Ascending aorta (tissue), 2 donors: Measurements from ENCODE around the gene PAPPA. TPM values are rescaled to one million over a fixed set of nuclear protein-coding genes. Genes with fewer than 3 reads are reported as not detected.

Experiments
- DNase-seq, 2 donors: peaks; one replicate each; pipeline ENCODE4 v3.0.0-alpha.2; 2019; ENCODE audit warnings: low spot score in 2 of 2
- H3K27ac ChIP-seq, 2 donors: fragments of 200-600 bp; sonication (generic); one replicate each; pipeline ENCODE4 v1.5.1; 2016 to 2017; ENCODE audit warnings: mild to moderate bottlenecking in 1 of 2
- H3K27me3 ChIP-seq: fragments of 200-600 bp; sonication (generic); one replicate; pipeline ENCODE4 v1.5.1; 2017
- H3K36me3 ChIP-seq, 2 donors: fragments of 200-600 bp; sonication (generic); one replicate each; pipeline ENCODE4 v1.5.1; 2016
- H3K4me1 ChIP-seq, 2 donors: fragments of 200-600 bp; sonication (generic); one replicate each; pipeline ENCODE4 v1.5.1; 2016 to 2017; ENCODE audit warnings: mild to moderate bottlenecking in 1 of 2
- H3K4me3 ChIP-seq, 2 donors: fragments of 200-600 bp; sonication (generic); one replicate each; pipeline ENCODE4 v1.5.1; 2016 to 2017; ENCODE audit warnings: mild to moderate bottlenecking in 1 of 2
- H3K9me3 ChIP-seq, 2 donors: fragments of 200-600 bp; sonication (generic); one replicate each; pipeline ENCODE4 v1.5.1; 2016
- intact Hi-C: fragments of 100-400 bp; cut with DNase I; formaldehyde crosslinking; loops from one replicate; pipeline ENCODE4 v1.15.1; 2023
- total RNA-seq: library from RNA; depleted of rRNA; stranded (reverse); fragments of >200 nt; gene quantifications from one replicate; pipeline ENCODE4 v1.1.0, GENCODE V29; 2016
- TF ChIP-seq, protein P1 (sequence below), 3 experiments: fragments of 200-600 bp in 2 of 3; fragments of 450-650 bp in 1 of 3; sonication (generic) in 2 of 3; IDR thresholded peaks; one replicate each; pipeline ENCODE4 v1.5.1; 2016 to 2019; ENCODE audit warnings: antibody characterized with exemption in 3 of 3, mild to moderate bottlenecking in 1 of 3, moderate library complexity in 1 of 3

PAPPA gene
- total RNA-seq, 1 donor from 2014 or later, result 6.0 TPM

DNA sequence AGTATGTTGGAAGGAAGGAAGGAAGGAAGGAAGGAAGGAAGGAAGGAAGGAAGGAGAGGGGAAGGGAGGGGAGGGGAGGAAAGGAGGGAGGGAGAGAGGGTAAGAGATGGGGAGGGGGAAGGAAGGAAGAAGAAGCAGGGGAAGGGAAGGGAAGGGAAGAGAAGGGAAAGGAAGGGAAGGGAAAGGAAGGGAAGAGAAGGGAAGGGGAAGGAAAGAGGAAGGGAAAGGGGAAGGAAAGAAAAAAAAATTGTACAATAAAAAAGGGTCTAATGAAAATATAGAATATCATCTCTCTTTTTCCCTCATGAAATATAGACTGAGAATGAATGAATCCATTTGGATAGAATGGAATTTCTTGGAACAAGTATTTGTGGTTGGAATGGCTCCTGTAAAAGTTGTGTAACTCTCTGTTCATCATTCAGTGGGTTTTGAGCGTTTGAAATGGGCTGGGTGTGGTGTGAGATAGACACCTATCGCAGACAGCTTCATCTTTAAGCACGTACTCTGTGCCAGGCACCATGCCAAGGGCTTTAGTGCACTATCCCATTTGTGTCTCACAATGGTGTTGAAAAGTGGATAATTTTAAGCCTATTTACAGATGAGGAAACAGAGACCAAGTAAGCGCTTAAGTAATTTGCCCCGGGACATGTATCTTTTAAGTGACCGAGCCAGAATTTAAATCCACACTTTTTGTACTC, 11.6 kb upstream of the PAPPA start:
- Histone ChIP-seq H3K27me3 (no peaks in the 10 kb centered on the region), H3K27ac (no peak overlapping the region), H3K4me1 (no peaks in the 10 kb centered on the region), H3K4me3 (no peak overlapping the region), H3K9me3 (no peaks in the 10 kb centered on the region), H3K36me3 (no peaks in the 10 kb centered on the region)
- TF ChIP-seq, protein P1, sequence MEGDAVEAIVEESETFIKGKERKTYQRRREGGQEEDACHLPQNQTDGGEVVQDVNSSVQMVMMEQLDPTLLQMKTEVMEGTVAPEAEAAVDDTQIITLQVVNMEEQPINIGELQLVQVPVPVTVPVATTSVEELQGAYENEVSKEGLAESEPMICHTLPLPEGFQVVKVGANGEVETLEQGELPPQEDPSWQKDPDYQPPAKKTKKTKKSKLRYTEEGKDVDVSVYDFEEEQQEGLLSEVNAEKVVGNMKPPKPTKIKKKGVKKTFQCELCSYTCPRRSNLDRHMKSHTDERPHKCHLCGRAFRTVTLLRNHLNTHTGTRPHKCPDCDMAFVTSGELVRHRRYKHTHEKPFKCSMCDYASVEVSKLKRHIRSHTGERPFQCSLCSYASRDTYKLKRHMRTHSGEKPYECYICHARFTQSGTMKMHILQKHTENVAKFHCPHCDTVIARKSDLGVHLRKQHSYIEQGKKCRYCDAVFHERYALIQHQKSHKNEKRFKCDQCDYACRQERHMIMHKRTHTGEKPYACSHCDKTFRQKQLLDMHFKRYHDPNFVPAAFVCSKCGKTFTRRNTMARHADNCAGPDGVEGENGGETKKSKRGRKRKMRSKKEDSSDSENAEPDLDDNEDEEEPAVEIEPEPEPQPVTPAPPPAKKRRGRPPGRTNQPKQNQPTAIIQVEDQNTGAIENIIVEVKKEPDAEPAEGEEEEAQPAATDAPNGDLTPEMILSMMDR (IDR thresholded peaks at IDR 0.05), result no peak
- intact Hi-C loops, result no loop called here
- no peak for DNase-seq

DNA sequence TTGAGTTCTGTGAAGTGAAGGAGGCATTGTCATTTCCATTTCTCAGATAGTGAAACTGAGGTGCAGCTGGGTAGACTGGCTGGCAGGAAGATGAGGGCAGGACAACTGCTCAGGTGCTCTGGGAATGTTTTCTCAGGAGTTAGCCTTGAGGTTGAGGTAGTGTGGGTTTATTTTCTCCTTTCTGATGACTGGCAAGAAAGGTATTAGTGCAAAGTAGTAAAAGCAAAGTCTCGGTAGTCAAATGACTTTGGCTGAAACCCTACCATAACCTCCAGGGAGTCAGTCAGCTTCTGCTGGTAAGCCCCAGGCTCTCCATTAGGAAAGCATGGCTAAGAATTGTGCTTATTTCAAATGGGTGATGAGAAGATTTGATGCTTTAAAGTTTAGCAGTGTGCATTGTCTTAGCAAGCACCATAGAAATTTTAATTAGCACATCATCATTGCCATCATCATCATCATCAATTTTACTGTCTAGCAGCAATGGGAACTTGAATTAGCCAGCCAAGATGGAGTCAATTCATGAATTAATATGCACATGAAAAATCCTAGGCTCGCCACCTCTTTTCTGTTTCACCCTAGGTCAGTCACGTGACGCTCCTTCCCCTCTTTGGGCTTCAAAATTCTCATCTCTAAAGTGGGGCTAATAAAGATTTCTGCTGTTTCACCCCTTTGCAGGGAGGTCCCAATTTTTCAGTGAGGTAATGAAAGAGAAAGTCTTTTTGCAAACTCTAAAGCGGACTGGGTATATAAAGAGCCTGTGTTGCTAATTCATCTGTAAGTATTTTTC, 10.7 kb upstream of the PAPPA start:
- Histone ChIP-seq H3K27me3 (no peaks in the 10 kb centered on the region), H3K9me3 (no peaks in the 10 kb centered on the region), H3K4me1 (no peaks in the 10 kb centered on the region), H3K27ac (no peak overlapping the region), H3K4me3 (no peak overlapping the region), H3K36me3 (no peaks in the 10 kb centered on the region)
- no peak for DNase-seq
- TF ChIP-seq, protein P1 (IDR thresholded peaks at IDR 0.05), result no peak
- intact Hi-C loops, result no loop called here

DNA sequence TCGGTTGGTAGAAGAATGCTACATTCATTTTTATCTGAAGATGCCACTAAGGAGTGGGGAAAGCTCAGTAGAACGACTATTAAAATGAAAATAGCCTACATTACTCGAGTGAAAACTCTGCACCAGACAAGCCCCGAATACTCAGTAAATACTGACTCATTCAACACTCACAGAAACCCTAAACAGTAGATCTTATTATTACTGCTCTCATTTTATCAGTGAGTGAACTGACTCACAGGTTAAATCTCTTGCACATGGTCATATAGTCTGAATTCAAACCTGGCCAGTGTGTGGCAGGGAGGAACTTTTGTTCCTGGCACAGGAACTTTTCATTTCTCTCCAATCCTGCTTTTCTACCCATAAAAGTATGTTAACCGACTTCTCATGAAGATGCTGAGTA, 9.6 kb upstream of the PAPPA start:
- Histone ChIP-seq H3K4me1 (no peaks in the 10 kb centered on the region), H3K27ac (no peak overlapping the region), H3K9me3 (no peaks in the 10 kb centered on the region), H3K4me3 (no peak overlapping the region), H3K36me3 (no peaks in the 10 kb centered on the region), H3K27me3 (no peaks in the 10 kb centered on the region)
- no peak for DNase-seq
- TF ChIP-seq, protein P1 (IDR thresholded peaks at IDR 0.05), result no peak
- intact Hi-C loops, result no loop called here

DNA sequence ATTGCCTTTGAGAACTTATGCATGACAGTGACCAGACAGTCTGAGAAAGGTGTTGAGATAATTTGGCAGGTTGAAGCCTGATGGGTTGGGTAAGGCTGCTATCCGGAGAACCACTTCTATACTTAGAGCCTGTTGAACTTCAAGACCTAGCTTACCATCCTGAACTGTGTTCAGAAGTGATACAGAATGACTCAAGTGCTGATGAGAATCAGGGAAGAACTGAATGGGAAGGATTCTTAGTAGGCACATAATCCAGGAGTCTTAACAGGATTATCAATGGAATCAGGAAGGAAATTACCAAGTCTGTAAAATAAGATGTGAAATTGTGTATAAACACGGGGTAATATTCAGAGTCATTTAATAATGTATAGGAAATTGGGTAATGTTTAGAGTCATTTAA, 9.0 kb upstream of the PAPPA start:
- no peak overlapping the region for H3K27ac ChIP-seq
- no peaks in the 10 kb centered on the region for H3K36me3 ChIP-seq
- intact Hi-C loops, result no loop called here
- no peaks in the 10 kb centered on the region for H3K9me3 ChIP-seq
- H3K4me3 ChIP-seq, result no peak overlapping the region
- no peaks in the 10 kb centered on the region for H3K4me1 ChIP-seq
- TF ChIP-seq, protein P1 (IDR thresholded peaks at IDR 0.05), result no peak
- DNase-seq, result no peak
- H3K27me3 ChIP-seq, result no peaks in the 10 kb centered on the region

DNA sequence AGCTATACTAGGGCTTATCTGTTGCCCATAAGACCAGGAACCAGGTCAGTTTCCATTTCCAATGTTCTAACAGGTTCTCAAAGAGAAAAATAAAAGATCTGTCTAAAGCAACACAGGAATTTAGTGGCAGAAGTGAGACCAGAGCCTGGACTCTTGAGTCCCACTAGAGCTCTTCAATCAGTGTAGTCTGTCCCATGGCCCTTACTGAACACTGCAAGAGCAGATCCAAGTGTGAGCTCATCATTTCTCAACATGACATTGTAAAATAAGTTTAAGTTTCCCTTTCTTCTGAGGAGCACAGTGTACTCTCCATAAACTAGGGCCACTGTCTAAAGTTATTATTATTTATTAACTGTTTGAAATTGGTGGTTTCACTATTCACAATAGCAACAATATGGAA, 8.6 kb upstream of the PAPPA start:
- Histone ChIP-seq H3K27me3 (no peaks in the 10 kb centered on the region), H3K4me1 (no peaks in the 10 kb centered on the region), H3K36me3 (no peaks in the 10 kb centered on the region), H3K4me3 (no peak overlapping the region), H3K9me3 (no peaks in the 10 kb centered on the region), H3K27ac (no peak overlapping the region)
- intact Hi-C loops, result no loop called here
- TF ChIP-seq, protein P1 (IDR thresholded peaks at IDR 0.05), result no peak
- no peak for DNase-seq
